Rectal smooth muscle tissue (tissue), 1 donor: Measurements from ENCODE around the gene UBQLN3.

Experiments used
- H3K27ac ChIP-seq: one replicate; pipeline ENCODE4 v1.7.0; 2013; ENCODE audit warnings: low read depth, low read length, inconsistent platforms
- H3K27me3 ChIP-seq: one replicate; pipeline ENCODE4 v1.7.0; 2013; ENCODE audit warnings: low read length; ENCODE audit not compliant: control insufficient read depth, insufficient read depth
- H3K36me3 ChIP-seq: one replicate; pipeline ENCODE4 v1.7.0; 2013; ENCODE audit warnings: low read length; ENCODE audit not compliant: control insufficient read depth, insufficient read depth
- H3K4me1 ChIP-seq: one replicate; pipeline ENCODE4 v1.7.0; 2013; ENCODE audit warnings: low read length; ENCODE audit not compliant: control insufficient read depth, insufficient read depth
- H3K4me3 ChIP-seq: one replicate; pipeline ENCODE4 v1.7.0; 2013; ENCODE audit warnings: low read length
- H3K9ac ChIP-seq: one replicate; pipeline ENCODE4 v1.7.0; 2013; ENCODE audit warnings: low read length

Gene UBQLN3

DNA sequence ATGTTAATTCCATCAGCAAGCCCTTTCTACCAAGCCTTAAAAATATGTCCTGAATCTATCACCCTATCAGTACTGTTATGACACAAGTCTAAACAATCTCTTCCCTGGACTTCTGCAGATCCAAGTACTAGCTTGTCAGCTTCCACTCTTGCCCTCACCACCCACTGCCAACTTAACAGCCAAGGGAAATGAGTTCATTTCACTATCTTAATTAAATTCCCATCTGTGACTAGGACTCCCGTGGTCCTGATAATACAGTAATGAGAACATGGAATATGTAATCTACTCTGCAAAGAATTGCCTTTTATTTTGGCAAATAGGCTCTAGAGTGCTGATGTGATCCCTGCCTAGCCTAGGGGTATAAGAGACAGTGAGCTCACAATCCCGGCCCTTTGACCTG lies 10.1 kb downstream of the UBQLN3 start:
- Histone ChIP-seq H3K36me3 (no peaks in the 10 kb centered on the region), H3K4me3 (no peak overlapping the region), H3K4me1 (no peaks in the 10 kb centered on the region), H3K27ac (no peak overlapping the region), H3K27me3 (no peaks in the 10 kb centered on the region), H3K9ac (no peak overlapping the region)

DNA sequence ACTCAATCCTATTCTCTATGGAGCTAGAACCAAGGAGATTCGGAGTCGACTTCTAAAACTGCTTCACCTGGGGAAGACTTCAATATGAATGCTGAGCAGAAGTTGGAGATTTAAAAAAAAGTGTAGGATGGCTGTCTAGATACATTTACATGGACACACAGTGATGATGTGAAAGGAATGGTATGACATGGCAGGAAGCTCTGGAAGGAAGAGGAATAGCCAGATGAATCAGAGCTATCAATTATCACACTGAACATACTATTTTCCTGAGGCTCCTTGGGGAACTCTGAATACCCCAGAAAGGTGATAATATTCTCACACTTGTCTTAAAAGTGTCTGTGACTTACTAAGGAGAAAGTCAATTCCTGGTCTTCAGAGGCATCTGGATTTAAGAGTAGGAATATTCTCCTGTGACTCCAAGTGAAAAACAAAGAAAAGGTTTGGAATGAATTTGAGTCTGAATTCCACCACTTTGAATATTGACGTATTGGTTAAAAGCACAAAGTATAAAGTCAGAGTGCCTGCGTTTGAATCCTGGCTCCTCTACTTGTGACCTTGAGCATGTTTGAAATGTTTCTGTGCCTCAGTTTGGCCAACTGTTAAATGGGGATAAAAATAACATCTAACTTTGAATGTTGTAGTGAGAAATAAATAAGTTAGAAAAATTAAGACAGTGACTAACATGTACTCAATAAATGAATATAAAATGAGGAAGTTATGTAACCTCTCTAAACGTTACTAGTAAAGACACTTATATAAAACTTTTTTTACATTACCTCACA lies 20.0 kb downstream of the UBQLN3 start:
- no peaks in the 10 kb centered on the region for H3K36me3 ChIP-seq
- H3K27me3 ChIP-seq, result no peaks in the 10 kb centered on the region
- no peak overlapping the region for H3K9ac ChIP-seq
- H3K27ac ChIP-seq, result no peak overlapping the region
- no peaks in the 10 kb centered on the region for H3K4me1 ChIP-seq
- no peak overlapping the region for H3K4me3 ChIP-seq

- Histone ChIP-seq H3K27me3 (no peaks in the 10 kb centered on the region), H3K4me1 (no peaks in the 10 kb centered on the region), H3K36me3 (no peaks in the 10 kb centered on the region), H3K4me3 (no peak overlapping the region), H3K9ac (no peak overlapping the region), H3K27ac (no peak overlapping the region)
Measured at GRCh38 chr11:5488798-5489399, 20.9 kb downstream of the UBQLN3 start.

DNA sequence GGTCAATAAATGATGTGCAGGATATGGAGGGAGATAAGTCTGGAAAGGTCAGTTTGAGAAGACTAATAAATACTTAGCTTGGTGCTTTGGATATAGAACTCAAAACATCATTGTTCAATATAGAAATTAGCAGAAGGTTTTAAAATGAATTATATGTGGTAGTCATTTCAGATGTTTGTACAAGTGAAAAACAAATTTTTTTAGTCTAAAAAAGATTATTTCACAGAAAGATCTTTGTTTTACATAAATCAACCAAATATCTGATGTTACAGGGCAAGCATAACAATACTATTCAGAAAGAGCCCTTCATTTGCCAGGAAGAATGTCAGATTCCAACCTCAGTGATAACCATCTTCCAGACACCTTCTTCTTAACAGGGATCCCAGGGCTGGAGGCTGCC lies 21.4 kb downstream of the UBQLN3 start, which contains the start of gene OR52D1:
Gene OR52D1, plus strand, starts transcription at position 301 of the 400 bp plus-strand sequence. Its CDS starts 22 bp downstream, at position 323.
- Histone ChIP-seq H3K36me3 (no peaks in the 10 kb centered on the region), H3K27me3 (no peaks in the 10 kb centered on the region), H3K4me1 (no peaks in the 10 kb centered on the region), H3K4me3 (no peak within 1 kb of the TSS), H3K27ac (no peak within 1 kb of the TSS), H3K9ac (no peak within 1 kb of the TSS)

GRCh38 chr11:5486421-5486820 lies 23.3 kb downstream of the UBQLN3 start:
- Histone ChIP-seq H3K27me3 (no peaks in the 10 kb centered on the region), H3K4me3 (no peak overlapping the region), H3K36me3 (no peaks in the 10 kb centered on the region), H3K4me1 (no peaks in the 10 kb centered on the region), H3K27ac (no peak overlapping the region), H3K9ac (no peak overlapping the region)

GRCh38 chr11:5486003-5486402 lies 23.8 kb downstream of the UBQLN3 start:
- no peaks in the 10 kb centered on the region for H3K4me1 ChIP-seq
- H3K36me3 ChIP-seq, result no peaks in the 10 kb centered on the region
- no peak overlapping the region for H3K4me3 ChIP-seq
- no peak overlapping the region for H3K27ac ChIP-seq
- no peaks in the 10 kb centered on the region for H3K27me3 ChIP-seq
- no peak overlapping the region for H3K9ac ChIP-seq

GRCh38 chr11:5476186-5476819 lies 33.5 kb downstream of the UBQLN3 start:
- H3K27ac ChIP-seq, result no peak overlapping the region
- H3K4me1 ChIP-seq, result no peaks in the 10 kb centered on the region
- no peak overlapping the region for H3K9ac ChIP-seq
- no peaks in the 10 kb centered on the region for H3K27me3 ChIP-seq
- H3K36me3 ChIP-seq, result no peaks in the 10 kb centered on the region
- no peak overlapping the region for H3K4me3 ChIP-seq

- H3K27ac ChIP-seq, result no peak overlapping the region
- H3K27me3 ChIP-seq, result no peaks in the 10 kb centered on the region
- no peaks in the 10 kb centered on the region for H3K36me3 ChIP-seq
- H3K4me3 ChIP-seq, result no peak overlapping the region
- no peak overlapping the region for H3K9ac ChIP-seq
- H3K4me1 ChIP-seq, result no peaks in the 10 kb centered on the region
Measured at GRCh38 chr11:5473921-5474320, 35.8 kb downstream of the UBQLN3 start.

- Histone ChIP-seq H3K4me3 (no peak overlapping the region), H3K27ac (no peak overlapping the region), H3K27me3 (no peaks in the 10 kb centered on the region), H3K4me1 (no peaks in the 10 kb centered on the region), H3K36me3 (no peaks in the 10 kb centered on the region), H3K9ac (no peak overlapping the region)
Measured at GRCh38 chr11:5467527-5467926, 42.2 kb downstream of the UBQLN3 start.

DNA sequence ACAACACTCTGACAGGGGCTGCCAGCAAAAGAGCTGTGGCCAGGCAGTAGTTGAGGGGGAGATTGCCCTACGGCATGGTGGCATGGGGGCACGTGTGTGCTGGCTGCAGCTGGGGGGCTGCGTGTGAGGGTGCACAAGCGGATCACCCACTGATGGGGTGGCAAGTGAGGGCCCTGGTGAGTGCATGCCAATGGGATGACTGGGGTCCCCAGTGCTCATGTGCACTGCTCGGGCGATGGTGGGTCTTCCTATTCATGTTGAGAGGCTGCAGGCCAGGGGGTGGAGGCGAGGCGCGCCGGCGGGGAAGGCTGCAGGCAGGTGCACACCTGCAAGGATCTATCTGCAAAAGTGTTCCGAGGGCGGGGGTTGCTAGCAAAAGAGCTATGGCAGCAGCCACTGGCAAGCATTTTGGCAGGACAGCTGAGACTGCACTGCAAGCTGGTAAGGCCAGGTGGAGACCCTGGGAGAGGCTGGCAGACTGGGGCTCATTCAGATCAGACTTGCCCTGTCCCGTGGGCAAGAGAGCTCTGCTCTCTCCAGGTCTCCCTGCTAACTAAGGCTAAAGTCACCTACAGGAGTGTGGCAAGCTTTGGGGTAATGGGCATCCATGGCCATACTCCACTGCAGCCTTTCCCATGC lies 48.7 kb downstream of the UBQLN3 start:
- H3K4me3 ChIP-seq, result no peak overlapping the region
- H3K9ac ChIP-seq, result no peak overlapping the region
- no peaks in the 10 kb centered on the region for H3K4me1 ChIP-seq
- H3K27ac ChIP-seq, result no peak overlapping the region
- H3K36me3 ChIP-seq, result no peaks in the 10 kb centered on the region
- H3K27me3 ChIP-seq, result no peaks in the 10 kb centered on the region
